Fibroblast of lung (primary cell): ENCODE results near the gene PRKAR1B. TPM values are rescaled to one million over a fixed set of nuclear protein-coding genes. Genes with fewer than 3 reads are reported as not detected.
A peak's percentile ranks its signal among the peaks of the same experiment; 100 is the strongest.

Source experiments
- DNase-seq, 2 donors: peaks; one replicate each; pipeline versions ENCODE4 v3.0.0 to v3.0.0-alpha.2; 2010; ENCODE audit warnings: low read depth in 2 of 2
- H2AFZ ChIP-seq: 2 replicates; pipeline ENCODE4 v1.5.1; 2012; ENCODE audit warnings: low read length, control low read depth, inconsistent platforms
- H3K27ac ChIP-seq: 2 replicates; pipeline ENCODE4 v1.5.1; 2011; ENCODE audit warnings: low read length, control low read depth; ENCODE audit not compliant: insufficient read depth
- H3K27me3 ChIP-seq: 2 replicates; pipeline ENCODE4 v1.5.1; 2011; ENCODE audit warnings: mild to moderate bottlenecking, low read length; ENCODE audit not compliant: control insufficient read depth, insufficient read depth
- H3K36me3 ChIP-seq: 2 replicates; pipeline ENCODE4 v1.5.1; 2011; ENCODE audit warnings: low read length; ENCODE audit not compliant: control insufficient read depth, insufficient read depth
- H3K4me1 ChIP-seq: 2 replicates; pipeline ENCODE4 v1.5.1; 2011; ENCODE audit warnings: low read length; ENCODE audit not compliant: control insufficient read depth, insufficient read depth; ENCODE audit errors: extremely low read depth
- H3K4me2 ChIP-seq: 2 replicates; pipeline ENCODE4 v1.5.1; 2011; ENCODE audit warnings: low read length, control low read depth; ENCODE audit not compliant: insufficient read depth; ENCODE audit errors: extremely low read depth
- H3K4me3 ChIP-seq, 4 experiments: fragments of 200-600 bp in 1 of 4; sonication (generic) in 1 of 4; replicated peaks in 1 of 4; 2 replicates each; pipeline ENCODE4 v1.5.1; 2011 to 2016; ENCODE audit warnings: low read length in 4 of 4, low read depth in 3 of 4, mild to moderate bottlenecking in 3 of 4, control low read depth in 2 of 4, inconsistent platforms in 1 of 4, mixed read lengths in 1 of 4; ENCODE audit not compliant: insufficient read depth in 1 of 4; ENCODE audit errors: control extremely low read depth in 1 of 4
- H3K79me2 ChIP-seq: 2 replicates; pipeline ENCODE4 v1.5.1; 2012; ENCODE audit warnings: mild to moderate bottlenecking, low read length, inconsistent platforms; ENCODE audit not compliant: control insufficient read depth, insufficient read depth
- H3K9ac ChIP-seq: 2 replicates; pipeline ENCODE4 v1.5.1; 2011; ENCODE audit warnings: mild to moderate bottlenecking, low read length, control low read depth; ENCODE audit not compliant: insufficient read depth
- H3K9me3 ChIP-seq: 2 replicates; pipeline ENCODE4 v1.5.1; 2012; ENCODE audit warnings: low read depth, low read length; ENCODE audit not compliant: control insufficient read depth, insufficient read depth
- H4K20me1 ChIP-seq: 2 replicates; pipeline ENCODE4 v1.5.1; 2011; ENCODE audit warnings: low read length; ENCODE audit not compliant: control insufficient read depth, insufficient read depth; ENCODE audit errors: extremely low read depth
- EZH2 ChIP-seq: IDR thresholded peaks from 2 replicates; pipeline ENCODE4 v1.5.1; 2012; ENCODE audit warnings: low read length, control low read depth, mild to moderate bottlenecking; ENCODE audit errors: missing control alignments
- polyA plus RNA-seq, 2 donors: library from polyadenylated mRNA; depleted of rRNA in 1 of 2; stranded (reverse) in 1 of 2; unstranded in 1 of 2; fragments of >200 nt; gene quantifications; 2 replicates each; pipeline ENCODE4 v1.2.1, GENCODE V29; 2011 to 2012; ENCODE audit warnings: missing spikeins in 1 of 2
- total RNA-seq: library from RNA; depleted of rRNA; stranded (reverse); fragments of >200 nt; gene quantifications from 2 replicates; pipeline ENCODE4 v1.2.1, GENCODE V29; 2014
- TF ChIP-seq, protein P1 (sequence below), 2 donors: IDR thresholded peaks in 1 of 2; conservative IDR thresholded peaks in 1 of 2; 1 replicate in 1 of 2; 2 replicates in 1 of 2; pipeline ENCODE4 v1.5.1; 2011 to 2012; ENCODE audit warnings: low read length in 2 of 2, control low read depth in 1 of 2, inconsistent platforms in 1 of 2, low read depth in 1 of 2, mild to moderate bottlenecking in 1 of 2

The PRKAR1B gene
- total and polyA plus RNA-seq, 2 donors (not counting 1 experiment from before 2014, with no cell fraction given) = 12.7 to 14.5 TPM

DNA sequence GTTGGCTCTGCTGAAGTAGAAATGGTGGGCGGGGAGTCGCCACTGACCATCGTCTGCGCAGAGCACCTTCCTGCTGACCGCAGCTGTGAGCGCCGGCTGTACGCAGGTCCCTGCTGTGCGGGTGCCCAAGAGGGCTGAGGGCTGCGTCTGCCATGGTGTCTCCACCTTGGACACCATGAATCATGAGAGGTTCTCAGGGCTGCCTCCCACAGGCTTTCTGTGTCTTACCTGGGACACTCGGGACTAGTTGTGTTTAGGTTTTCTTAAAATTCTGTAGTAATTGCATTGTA, 44.9 kb upstream of the PRKAR1B start:
- H4K20me1 ChIP-seq = no peaks in the 10 kb centered on the region
- TF ChIP-seq EZH2 = no peak
- TF ChIP-seq, protein P1, sequence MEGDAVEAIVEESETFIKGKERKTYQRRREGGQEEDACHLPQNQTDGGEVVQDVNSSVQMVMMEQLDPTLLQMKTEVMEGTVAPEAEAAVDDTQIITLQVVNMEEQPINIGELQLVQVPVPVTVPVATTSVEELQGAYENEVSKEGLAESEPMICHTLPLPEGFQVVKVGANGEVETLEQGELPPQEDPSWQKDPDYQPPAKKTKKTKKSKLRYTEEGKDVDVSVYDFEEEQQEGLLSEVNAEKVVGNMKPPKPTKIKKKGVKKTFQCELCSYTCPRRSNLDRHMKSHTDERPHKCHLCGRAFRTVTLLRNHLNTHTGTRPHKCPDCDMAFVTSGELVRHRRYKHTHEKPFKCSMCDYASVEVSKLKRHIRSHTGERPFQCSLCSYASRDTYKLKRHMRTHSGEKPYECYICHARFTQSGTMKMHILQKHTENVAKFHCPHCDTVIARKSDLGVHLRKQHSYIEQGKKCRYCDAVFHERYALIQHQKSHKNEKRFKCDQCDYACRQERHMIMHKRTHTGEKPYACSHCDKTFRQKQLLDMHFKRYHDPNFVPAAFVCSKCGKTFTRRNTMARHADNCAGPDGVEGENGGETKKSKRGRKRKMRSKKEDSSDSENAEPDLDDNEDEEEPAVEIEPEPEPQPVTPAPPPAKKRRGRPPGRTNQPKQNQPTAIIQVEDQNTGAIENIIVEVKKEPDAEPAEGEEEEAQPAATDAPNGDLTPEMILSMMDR (conservative IDR thresholded peaks at IDR 0.05 in 1 of 2, IDR thresholded peaks at IDR 0.05 in 1 of 2; ENCODE audit: low read depth in 1 of 2, low read length in 2 of 2) = no peak

DNA sequence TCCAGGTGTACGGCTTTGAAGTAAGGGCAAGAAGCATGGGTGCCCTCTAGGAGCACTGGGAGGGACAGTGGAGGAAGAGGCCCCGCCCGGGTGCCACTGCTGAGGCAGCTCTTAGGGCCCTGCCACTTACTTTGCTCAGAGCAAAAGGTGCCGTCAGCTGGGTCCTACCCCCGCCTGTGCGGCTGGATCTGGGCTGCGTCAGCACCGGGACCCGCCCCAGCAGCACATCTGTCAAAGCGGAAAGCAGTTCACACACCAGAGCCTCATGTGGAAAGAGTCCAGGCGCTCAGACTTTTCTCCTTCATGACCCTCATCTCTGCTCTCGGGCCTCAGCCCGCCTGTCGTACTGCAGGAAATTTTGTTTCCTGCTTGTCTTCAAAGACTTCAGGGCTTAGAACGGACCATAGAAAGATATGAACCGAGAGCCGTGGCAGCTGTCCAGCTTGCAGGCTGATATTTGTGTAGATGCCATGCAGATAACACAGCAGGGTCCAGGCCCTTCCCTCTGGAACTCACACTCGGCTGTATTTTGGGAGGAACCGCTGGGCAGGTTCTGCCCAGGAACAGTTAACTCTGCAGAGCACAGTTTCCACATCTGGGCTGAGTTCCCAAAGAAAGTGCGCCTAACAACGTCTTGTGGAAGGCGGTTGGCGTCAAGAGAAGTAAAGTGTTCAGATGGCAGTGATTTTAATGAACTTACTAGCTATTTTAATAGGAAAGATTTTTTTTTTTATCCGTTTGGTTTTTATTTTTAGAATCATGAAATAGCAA, 44.3 kb upstream of the PRKAR1B start:
- DNase-seq = peak in 1 of 2 donors; percentile 85
- no peak overlapping the region for H3K4me3 ChIP-seq
- H2AFZ ChIP-seq = no peak overlapping the region
- H3K4me2 ChIP-seq = peak overlapping the region; percentile 1
- no peaks in the 10 kb centered on the region for H3K27me3 ChIP-seq
- no peaks in the 10 kb centered on the region for H3K9me3 ChIP-seq
- H3K4me1 ChIP-seq = peaks cover 12% of the 10 kb centered on the region
- H3K27ac ChIP-seq = peak overlapping the region; percentile 37
- H3K9ac ChIP-seq = no peak overlapping the region
- peaks cover 12% of the 10 kb centered on the region for H3K36me3 ChIP-seq
- H4K20me1 ChIP-seq = no peaks in the 10 kb centered on the region
- no peaks in the 10 kb centered on the region for H3K79me2 ChIP-seq
- TF ChIP-seq, protein P1 (conservative IDR thresholded peaks at IDR 0.05 in 1 of 2, IDR thresholded peaks at IDR 0.05 in 1 of 2; ENCODE audit: low read depth in 1 of 2, low read length in 2 of 2) = no peak
- TF ChIP-seq EZH2 = no peak

More for the DNA sequence above, 44.9 kb upstream of the PRKAR1B start:
- Histone ChIP-seq H3K9me3 (no peaks in the 10 kb centered on the region), H3K36me3 (peaks cover 12% of the 10 kb centered on the region), H3K79me2 (no peaks in the 10 kb centered on the region), H3K4me3 (no peak overlapping the region), H3K4me1 (peaks cover 12% of the 10 kb centered on the region), H3K27ac (no peak overlapping the region), H3K4me2 (no peak overlapping the region), H3K9ac (no peak overlapping the region), H3K27me3 (no peaks in the 10 kb centered on the region), H2AFZ (no peak overlapping the region)
- no peak for DNase-seq

DNA sequence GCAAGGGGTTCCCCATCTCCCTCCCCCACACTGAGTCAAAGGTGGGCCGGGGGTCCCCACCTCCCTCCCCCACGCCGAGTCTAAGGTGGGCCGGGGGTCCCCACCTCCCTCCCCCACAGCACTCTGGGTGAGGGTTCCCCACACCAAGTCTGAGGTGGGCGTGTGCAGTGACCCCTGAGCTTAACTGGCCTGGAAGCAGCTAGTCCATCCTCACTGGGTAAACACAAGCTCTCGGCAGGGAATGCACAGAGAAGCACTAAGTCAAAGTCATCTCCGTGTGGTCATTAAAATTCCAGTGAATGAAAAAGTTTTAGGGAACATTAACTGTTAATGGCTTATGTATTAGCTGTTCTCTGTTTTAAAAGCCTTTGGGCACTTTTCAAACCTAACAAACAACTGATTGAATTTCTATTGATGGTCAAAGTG, 43.7 kb upstream of the PRKAR1B start:
- Histone ChIP-seq H4K20me1 (no peaks in the 10 kb centered on the region), H3K9me3 (no peaks in the 10 kb centered on the region), H3K36me3 (peaks cover 12% of the 10 kb centered on the region), H2AFZ (no peak overlapping the region), H3K4me3 (no peak overlapping the region), H3K4me2 (no peak overlapping the region), H3K4me1 (peaks cover 12% of the 10 kb centered on the region), H3K27me3 (no peaks in the 10 kb centered on the region), H3K9ac (no peak overlapping the region), H3K27ac (peak overlapping the region; percentile 37), H3K79me2 (no peaks in the 10 kb centered on the region)
- DNase-seq = peak in 1 of 2 donors; percentile 43
- no peak for TF ChIP-seq EZH2
- TF ChIP-seq, protein P1 (conservative IDR thresholded peaks at IDR 0.05 in 1 of 2, IDR thresholded peaks at IDR 0.05 in 1 of 2; ENCODE audit: low read depth in 1 of 2, low read length in 2 of 2) = no peak
